Kidney capillary endothelial cell (primary cell): ENCODE results near the gene RALGAPA2.
A peak's percentile ranks its signal among the peaks of the same experiment; 100 is the strongest.
"Not testable (repeated sequence)": the region's sequence is repeated elsewhere in the genome, so short reads cannot be mapped to it uniquely, and the experiment has no call there.

Experiments used
- DNase-seq: peaks from one replicate; pipeline ENCODE4 v3.0.0-alpha.2; 2018; ENCODE audit warnings: low spot score

RALGAPA2 gene

GRCh38 chr20:20573797-20574196 is 138.6 kb downstream of the RALGAPA2 start:
- DNase-seq = no peak

- DNase-seq = no peak
Observed at GRCh38 chr20:20571068-20571780, 141.2 kb downstream of the RALGAPA2 start.

DNA sequence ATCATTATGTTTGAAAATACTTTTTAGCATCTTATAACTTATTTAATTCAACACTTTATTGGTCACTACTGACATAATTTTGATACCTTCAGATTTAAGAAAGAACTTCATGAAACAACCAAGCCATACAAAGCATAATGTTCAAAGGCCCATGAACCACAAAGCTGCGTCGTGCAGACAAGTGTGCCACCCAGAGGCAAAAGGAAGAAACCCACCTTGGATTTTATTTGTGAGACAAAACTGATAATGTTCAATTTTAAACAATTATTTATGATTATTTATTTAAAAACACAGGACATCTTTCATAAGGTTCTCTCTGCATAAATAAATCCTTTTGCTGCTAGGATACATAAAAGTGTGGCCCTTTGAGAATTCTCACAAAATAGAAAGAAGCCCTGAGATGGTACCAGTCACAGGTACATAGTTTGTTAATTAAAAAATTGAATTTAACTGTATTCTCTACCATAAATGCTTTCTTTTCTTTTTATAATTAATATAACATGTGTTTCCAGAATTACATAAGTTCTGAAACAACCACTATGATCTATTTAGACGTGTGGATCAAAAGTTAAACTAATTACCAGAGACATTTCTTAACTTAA is 143.7 kb downstream of the RALGAPA2 start:
- DNase-seq = peak; percentile 31

DNA sequence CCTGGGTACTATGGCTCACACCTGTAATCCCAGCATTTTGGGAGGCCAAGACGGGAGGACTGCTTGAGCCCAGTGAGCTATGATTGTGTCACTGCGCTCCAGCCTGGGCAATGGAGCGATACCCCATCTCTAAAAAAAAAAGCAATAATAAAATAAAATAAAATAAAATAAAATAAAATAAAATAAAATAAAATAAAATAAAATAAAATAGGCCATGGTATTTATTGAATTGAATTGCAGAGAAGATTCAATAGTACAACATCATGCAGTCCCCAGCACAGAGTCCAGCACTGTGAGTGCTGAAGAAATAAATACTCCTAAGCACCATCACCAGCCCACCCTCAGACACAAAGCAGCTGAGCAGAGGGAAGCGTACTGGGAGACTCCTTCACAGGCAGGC is 144.7 kb downstream of the RALGAPA2 start:
- DNase-seq = no peak

DNA sequence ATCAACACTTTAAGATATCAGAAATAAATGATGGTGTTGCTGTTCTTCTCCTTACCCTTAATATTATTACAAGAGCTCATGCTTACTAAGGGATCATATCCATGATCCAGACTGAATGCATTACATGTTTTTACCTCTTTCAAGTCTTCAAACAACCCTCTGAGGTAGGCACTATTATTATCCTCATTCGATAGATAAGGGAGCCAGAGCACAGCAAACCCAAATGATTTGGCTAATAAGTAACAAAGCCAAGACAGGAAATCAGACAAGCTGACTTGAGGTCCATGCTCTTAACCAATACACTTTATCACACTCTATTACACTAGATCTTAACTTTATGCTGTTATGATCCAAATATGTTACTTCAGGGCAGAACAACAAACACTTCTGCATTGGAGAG is 145.9 kb downstream of the RALGAPA2 start:
- DNase-seq = no peak

DNA sequence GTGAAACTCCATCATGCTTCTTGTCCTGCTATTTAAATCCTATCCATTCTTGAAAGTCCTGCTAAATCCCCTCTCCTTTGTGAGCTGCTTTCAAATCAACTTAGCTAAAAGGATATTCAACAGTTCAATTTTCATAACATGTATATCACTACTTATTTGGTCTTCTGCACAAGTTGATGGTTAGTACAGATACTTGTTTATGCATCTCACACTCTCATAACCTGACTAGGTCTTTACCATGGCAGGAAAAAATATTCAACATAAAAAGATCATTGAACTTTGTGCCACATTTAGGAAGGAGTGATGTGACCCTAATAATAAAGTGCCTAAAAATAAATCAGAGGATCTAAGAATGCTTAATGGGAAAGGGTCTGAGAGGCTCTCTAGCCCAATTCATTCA is 148.2 kb downstream of the RALGAPA2 start:
- DNase-seq = no peak

DNA sequence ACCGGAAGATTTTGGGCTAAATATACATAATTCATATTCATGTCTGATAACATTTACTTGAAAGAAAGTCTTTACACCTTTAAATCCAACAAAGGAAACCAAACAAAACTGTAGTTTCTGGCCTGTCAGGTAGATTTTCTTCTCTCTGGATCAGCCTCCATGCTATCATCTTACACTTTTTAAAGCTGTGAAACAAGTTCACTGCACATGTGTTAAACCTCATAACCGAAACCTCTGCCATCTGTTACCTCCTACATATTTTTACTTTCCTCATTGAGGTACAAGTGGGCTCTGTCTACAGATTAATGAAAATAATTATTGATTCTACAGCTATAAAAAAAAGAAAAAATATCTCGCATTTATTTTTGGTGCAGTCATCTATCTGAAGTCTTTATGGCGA is 149.9 kb downstream of the RALGAPA2 start:
- DNase-seq = no peak

GRCh38 chr20:20561841-20562240 is 150.6 kb downstream of the RALGAPA2 start:
- no peak for DNase-seq

DNA sequence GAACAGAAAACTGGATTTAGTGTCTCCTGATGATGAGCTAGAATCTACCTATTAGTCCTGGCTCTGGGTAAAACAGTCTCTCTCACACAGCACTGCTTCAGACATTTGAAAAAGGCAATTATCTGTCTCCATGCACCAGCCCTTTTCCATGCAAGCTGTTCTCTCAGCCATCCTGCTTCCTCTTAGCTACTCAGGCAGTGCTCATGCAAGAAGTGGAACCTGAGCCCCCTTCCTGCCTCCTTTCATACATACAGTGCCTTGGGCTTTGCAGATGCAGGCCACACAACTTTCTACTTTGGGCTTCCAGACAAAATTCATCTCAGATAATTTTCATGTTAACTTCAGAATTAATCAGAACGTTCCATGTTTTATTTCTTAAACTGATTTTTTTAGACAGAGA is 151.3 kb downstream of the RALGAPA2 start:
- DNase-seq = no peak

DNA sequence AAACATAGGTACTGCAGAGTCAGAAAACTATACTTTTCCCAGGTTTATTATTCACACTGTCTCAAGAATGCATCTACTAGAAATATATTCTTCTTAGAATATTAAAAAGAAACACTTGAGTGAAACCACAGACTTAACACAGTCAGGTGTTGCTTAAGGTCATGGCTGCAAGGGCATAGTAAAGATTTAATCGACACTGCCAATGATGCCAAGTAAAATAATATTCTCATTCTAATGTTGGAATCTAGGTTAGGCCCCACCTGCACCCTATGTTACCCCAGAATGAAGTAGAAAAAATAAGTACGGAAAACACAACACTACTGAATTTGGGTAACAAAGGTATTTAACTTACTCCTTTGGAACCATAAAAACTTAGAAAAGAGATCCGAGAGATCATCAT is 155.0 kb downstream of the RALGAPA2 start:
- no peak for DNase-seq

GRCh38 chr20:20555838-20556237 is 156.6 kb downstream of the RALGAPA2 start:
- DNase-seq = no peak

DNA sequence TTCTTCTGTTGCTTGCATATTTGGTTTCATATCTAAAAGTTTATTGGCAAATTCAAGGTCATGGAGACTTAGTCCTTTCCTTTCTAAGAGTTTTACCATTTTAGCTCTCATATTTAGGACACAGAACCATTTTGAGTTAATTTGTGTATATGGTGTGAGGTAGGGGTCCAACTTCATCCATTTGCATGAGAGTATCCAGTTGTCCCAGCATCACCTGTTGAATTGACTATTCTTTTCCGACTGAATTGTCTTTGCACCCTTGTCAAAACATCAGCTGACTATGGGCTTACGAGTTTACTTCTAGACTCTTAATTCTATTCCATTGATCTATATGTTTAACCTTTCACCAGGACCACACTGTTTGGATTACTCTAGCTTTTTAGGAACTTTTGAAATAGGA is 157.5 kb downstream of the RALGAPA2 start:
- DNase-seq = no peak

DNA sequence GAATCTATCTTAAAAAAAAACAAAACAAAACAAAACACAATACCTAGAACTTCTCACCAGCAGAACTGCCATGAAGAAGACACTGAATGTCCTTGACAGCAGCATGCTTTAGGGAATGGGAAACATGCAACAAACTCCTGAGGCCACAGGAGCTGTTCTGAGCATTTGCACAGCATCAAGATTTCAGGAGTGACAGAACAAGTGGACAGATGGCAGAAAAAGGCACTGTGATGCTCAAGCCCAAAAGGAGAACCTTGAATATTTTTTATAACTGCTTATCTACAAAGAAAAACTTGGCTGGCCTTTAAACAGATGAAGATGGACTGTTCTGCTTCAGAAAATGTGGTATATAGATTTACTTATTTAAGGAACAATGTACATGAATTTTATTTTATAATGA is 158.9 kb downstream of the RALGAPA2 start:
- no peak for DNase-seq

DNA sequence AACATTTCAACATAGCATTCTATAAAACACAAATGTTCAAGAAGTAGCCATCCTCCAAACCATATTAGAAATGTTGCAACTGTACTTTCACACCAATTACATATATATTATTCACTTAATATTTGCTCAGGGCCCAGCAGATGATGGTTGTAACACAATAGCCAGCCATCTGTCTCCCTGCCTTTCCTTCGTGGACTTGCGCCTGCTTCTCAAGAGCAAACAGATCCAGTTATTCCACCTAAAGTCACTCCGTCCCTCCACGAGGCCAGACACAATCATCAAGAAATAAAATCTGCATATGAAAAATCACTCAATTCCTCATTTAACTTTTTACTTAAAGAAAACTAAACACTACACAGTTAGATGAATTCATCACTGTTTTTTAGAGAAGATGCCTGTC is 160.4 kb downstream of the RALGAPA2 start:
- DNase-seq = no peak

DNA sequence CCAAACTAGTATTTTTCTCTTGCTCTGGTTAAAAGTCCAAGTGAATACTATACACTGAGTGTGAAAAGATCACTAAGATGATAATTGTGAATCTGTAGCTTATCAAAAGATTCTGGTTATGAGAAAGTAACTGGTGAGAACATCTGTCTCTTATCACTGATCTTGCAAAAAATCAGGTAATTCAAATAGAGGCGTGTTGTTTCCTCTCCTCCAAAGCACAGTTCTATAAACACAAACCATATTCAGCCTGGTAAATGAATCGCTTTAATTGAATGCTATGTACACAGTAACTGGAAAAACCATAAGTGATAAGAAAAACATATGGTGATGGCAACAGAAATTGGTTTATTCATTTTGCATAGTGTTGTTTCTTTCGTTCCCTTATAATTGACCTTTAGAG is 161.0 kb downstream of the RALGAPA2 start:
- no peak for DNase-seq

DNA sequence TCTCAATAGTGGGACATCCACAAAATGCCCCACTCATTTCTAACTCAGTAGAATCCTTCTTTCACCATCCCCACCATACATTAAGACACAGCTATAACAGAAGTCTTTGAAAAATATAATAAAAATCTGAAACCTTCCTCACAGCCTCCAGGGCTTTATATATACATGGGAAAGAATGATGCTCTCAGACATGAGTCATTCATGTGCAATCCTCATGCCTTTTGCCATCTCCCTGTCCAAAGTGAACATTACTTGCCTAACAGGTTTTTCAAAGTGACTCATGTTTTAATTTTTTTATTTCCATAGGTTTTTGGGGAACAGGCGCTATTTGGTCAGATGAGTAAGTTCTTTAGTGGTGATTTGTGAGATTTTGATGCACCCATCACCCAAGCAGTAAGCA is 162.7 kb downstream of the RALGAPA2 start:
- no peak for DNase-seq

GRCh38 chr20:20549267-20549612 is 163.2 kb downstream of the RALGAPA2 start:
- DNase-seq = no peak

DNA sequence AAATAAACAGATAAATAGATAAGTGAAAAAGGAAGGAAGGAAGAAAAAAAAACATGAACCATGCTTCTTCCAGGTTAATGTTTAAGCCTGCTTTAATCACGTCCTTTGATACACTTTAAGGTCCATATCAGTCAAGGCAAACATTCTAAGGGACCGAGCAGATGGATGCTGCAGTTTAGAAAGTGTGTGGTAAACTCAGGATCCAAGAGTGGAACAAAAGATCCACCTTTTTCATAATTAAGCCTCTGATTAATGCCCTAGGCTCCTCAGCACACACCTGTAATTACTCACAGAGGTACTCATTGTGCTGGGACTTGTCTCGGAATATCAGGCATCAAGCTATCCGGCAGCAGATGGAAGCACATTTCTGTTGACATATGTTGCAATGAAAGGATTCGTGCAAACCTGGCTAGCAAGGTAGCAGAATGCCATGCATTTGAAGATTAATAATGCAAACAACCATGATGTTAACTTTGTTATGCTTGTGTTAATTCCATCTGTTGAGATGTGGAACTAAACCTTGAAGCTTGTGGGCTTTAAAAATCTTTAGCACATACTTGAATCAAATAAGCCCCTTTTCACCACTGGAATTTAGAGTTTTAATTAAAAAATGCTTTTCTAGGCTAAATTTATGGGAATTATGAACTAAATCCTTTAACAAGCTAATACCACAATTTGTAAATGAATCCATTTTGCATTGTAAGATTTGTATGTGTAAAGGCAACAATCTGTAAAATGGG is 163.7 kb downstream of the RALGAPA2 start:
- no peak for DNase-seq

DNA sequence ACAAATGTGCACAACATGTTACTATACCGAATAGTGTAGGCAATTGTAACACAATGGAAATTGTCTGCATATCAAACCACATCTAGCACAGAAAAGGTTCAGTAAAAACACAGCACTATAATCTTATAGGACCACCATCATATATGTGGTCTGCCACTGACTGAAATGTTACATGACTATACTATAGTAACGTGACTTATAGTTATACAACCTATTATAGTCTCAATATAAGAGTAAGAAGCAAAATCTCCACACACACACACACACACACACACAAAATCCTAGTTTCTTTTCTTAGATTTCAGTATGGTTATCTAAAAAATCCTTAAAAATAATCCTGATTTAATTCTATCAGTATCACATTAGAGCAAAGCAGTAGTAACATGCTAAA is 164.6 kb downstream of the RALGAPA2 start:
- no peak for DNase-seq

DNA sequence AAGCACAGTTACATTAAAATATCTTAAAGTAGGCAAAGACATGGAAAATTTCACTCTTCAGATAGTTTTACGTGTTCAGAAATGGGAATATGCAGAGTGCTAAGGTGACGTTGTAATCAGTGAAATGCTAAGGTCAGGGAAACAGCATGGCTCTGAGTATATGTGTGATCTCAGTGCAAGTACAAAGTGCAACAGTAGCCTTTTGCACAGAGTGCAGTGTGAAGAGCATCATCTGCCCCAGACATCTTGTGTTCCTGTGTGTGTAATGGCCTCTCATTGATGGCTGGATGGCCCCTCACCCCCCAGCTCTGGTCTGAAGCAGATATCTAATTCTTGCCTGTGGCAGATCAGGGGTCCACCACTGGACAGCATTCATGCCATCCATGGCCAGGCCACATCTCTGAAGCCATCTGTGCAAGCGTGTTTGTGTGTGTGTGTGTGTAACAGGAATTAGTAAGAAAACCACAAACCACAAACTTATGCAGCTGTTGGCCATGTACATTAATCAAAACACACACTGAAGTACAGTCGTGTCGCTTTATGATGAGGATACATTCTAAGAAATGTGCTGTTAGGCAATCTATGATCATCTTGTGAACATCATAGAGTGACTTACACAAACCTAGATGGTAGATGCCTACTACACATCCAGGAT is 165.1 kb downstream of the RALGAPA2 start:
- no peak for DNase-seq

GRCh38 chr20:20546402-20546801 is 166.0 kb downstream of the RALGAPA2 start:
- no peak for DNase-seq

DNA sequence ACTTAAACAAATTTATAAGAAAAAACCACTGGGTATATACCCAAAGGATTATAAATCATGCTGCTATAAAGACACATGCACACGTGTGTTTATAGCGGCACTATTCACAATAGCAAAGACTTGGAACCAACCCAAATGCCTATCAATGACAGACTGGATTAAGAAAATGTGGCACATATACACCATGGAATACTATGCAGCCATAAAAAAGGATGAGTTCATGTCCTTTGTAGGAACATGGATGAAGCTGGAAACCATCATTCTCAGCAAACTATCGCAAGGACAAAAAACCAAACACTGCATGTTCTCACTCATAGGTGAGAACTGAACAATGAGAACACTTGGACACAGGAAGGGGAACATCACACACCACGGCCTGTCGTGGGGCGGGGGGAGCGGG is 169.1 kb downstream of the RALGAPA2 start:
- not testable (repeated sequence) for DNase-seq
